Upper lobe of left lung (tissue), 6 donors: Measurements from ENCODE around the gene FOXD4L6. TPM values are rescaled to one million over a fixed set of nuclear protein-coding genes. Genes with fewer than 3 reads are reported as not detected.
"Not testable (repeated sequence)": the region's sequence is repeated elsewhere in the genome, so short reads cannot be mapped to it uniquely, and the experiment has no call there.

ENCODE experiments used
- ATAC-seq, 2 donors: fragments of 200-7000 bp; cut with Tn5 transposase; one replicate each; pipeline ENCODE4 v1.9.1; 2022; ENCODE audit warnings: mild to moderate bottlenecking in 2 of 2, moderate library complexity in 2 of 2; ENCODE audit not compliant: low FRiP score in 2 of 2
- DNase-seq, 2 donors: peaks; one replicate each; pipeline ENCODE4 v3.0.0-alpha.2; 2019 to 2020
- H3K27ac ChIP-seq, 4 donors: fragments of 200-600 bp; sonication (generic); one replicate each; pipeline ENCODE4 v1.5.1; 2016 to 2019
- H3K27me3 ChIP-seq, 4 donors: fragments of 200-600 bp; sonication (generic); one replicate each; pipeline ENCODE4 v1.5.1; 2017 to 2019
- H3K36me3 ChIP-seq, 4 donors: fragments of 200-600 bp; sonication (generic); one replicate each; pipeline ENCODE4 v1.5.1; 2016 to 2019
- H3K4me1 ChIP-seq, 4 donors: fragments of 200-600 bp; sonication (generic); one replicate each; pipeline ENCODE4 v1.5.1; 2018 to 2019
- H3K4me3 ChIP-seq, 4 donors: fragments of 200-600 bp; sonication (generic); one replicate each; pipeline ENCODE4 v1.5.1; 2017 to 2019; ENCODE audit warnings: mild to moderate bottlenecking in 2 of 4, moderate library complexity in 1 of 4
- H3K9me3 ChIP-seq, 4 donors: fragments of 200-600 bp; sonication (generic); one replicate each; pipeline ENCODE4 v1.5.1; 2018 to 2019
- WGBS, 2 donors: methylation state at CpG; one replicate each; pipeline ENCODE4 v1.1.5; 2017 to 2018; 5-methylcytosine and 5-hydroxymethylcytosine counted together
- total RNA-seq, 6 donors: library from RNA; depleted of rRNA in 4 of 6; stranded (reverse); fragments of >200 nt in 4 of 6; gene quantifications; one replicate each; pipeline versions ENCODE4 v1.1.0 to v1.2.1, GENCODE V29; 2016 to 2021
- donor health status: DM: no; HTN: no; CAD: no; lungs with moderate emphysema.
- donor health status: DM: no; HTN: yes; CAD: no; lungs with severe emphysema.

The FOXD4L6 gene
- not detected for total RNA-seq

DNA sequence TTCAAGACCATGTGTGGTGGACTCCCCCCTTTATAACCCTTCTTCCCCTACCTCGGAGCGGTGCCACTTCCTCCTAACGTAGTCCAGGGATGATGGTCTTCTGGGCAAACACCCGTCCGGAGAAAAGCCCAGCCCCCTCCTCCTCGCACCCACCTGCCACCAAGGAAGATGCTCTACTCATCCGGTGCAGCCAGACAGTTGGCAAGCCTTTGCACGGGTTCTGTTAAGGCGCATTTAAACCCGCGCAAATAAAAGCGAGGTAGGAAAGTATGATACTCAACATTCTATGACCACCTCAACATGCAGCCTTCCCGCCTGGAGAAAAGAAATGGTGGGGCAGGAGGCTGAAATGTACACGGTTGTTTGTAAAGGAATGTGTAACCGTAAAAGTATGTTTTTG lies at the start of gene FOXD4L6:
FOXD4L6 (minus strand) TSS at position 101 of the 400 bp plus-strand sequence. CDS start 298 bp downstream, outside the sequence.
- not testable (repeated sequence) for H3K4me1 ChIP-seq, H3K9me3 ChIP-seq, H3K4me3 ChIP-seq, DNase-seq, ATAC-seq, H3K36me3 ChIP-seq, H3K27ac ChIP-seq, H3K27me3 ChIP-seq
- no CpG with 5 or more reads among the region's 15 CpGs for WGBS, 2 donors

GRCh38 chr9:41174994-41175393 lies 46.5 kb upstream of the FOXD4L6 start:
- H3K27me3 ChIP-seq, ATAC-seq, H3K36me3 ChIP-seq, H3K9me3 ChIP-seq, H3K4me3 ChIP-seq, DNase-seq, H3K4me1 ChIP-seq, H3K27ac ChIP-seq: not testable (repeated sequence)
- 71 to 75% methylated on average over 2 to 3 of the region's 4 CpGs for WGBS, 2 donors

DNA sequence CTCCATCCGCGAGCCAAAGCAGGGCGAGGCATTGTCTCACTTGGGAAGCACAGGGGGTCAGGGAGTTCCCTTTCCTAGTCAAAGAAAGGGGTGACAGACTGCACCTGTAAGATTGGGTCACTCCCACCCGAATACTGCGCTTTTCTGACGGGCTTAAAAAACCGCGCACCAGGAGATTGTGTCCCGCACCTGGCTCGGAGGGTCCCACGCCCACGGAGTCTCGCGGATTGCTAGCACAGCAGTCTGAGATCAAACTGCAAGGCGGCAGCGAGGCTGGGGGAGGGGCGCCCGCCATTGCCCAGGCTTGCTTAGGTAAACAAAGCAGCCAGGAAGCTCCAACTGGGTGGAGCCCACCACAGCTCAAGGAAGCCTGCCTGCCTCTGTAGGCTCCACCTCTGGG lies 21.6 kb upstream of the FOXD4L6 start:
- DNase-seq: peak in 1 of 2 donors; percentile 57
- not testable (repeated sequence) for H3K4me1 ChIP-seq, H3K36me3 ChIP-seq, H3K9me3 ChIP-seq, H3K27me3 ChIP-seq, H3K4me3 ChIP-seq, H3K27ac ChIP-seq, ATAC-seq
- 99% methylated on average over 11 of the region's 18 CpGs; no CpG with 5 or more reads in 1 of the 2 donors for WGBS, 2 donors

- DNase-seq, H3K4me1 ChIP-seq: not testable (repeated sequence)
Measured at GRCh38 chr9:41141878-41142277, 13.4 kb upstream of the FOXD4L6 start.

DNA sequence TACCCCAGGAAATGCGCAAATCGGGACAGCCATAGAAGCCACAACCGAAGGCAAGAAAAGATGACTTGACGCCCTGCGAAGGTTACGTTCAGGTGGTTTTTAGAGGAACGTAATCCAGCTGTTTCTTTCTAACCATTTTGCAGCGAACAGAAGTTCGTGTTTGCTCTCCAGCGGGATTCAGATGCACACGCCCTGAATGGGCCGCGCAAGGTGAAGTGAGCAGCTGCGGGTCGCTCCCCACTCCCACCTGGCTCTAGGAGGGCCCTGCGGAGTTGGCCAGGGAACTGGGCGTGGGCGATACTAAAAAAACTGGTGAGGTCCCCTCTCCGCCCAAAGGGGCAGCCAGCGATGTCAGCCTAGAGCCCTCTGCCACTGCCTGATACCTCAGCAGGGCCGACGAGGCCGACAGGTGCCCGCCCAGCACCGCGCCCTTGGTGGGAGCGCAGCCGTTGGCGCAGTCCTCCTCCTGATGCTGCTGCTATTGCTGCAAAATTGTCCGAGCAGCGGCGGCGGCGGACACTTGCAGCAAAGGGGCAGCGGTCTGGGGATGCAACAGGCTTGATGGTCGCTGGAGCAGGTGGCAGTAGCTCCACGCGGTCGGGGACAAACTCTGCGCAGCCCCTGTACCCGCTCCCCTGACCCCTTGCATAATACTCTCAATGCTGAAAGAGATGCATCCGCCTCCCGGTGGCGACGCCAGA lies 1.6 kb downstream of the FOXD4L6 start:
- H3K27me3 ChIP-seq, H3K4me1 ChIP-seq, H3K9me3 ChIP-seq, H3K36me3 ChIP-seq, H3K27ac ChIP-seq, ATAC-seq, H3K4me3 ChIP-seq: not testable (repeated sequence)
- DNase-seq: peak in 1 of 2 donors; percentile 11
- 9 to 18% methylated on average over 8 to 10 of the region's 45 CpGs for WGBS, 2 donors

More at GRCh38 chr9:41141878-41142277, 13.4 kb upstream of the FOXD4L6 start:
- not testable (repeated sequence) for H3K27me3 ChIP-seq, ATAC-seq, H3K4me3 ChIP-seq, H3K9me3 ChIP-seq, H3K36me3 ChIP-seq, H3K27ac ChIP-seq
- 94 to 95% methylated on average over 2 of the region's 2 CpGs for WGBS, 2 donors

DNA sequence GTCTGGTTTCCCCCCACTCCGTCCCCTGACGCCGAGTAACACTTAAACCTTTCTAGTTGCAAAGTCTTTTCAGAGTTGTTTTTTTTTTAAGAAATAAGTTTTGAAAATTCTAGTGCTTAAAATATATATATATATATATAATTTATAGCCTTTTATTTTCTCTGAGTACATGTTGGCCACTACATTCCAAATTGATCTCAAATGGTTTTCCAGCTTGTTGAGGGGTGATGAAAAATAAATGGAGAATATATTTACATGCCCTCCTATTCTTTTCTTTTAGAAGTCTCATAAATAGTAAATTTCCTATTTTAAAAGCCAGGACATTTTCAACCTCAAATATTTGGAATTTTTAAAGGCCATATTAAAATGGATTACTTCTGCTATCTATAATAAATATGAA lies 2.5 kb downstream of the FOXD4L6 start:
- DNase-seq, H3K27ac ChIP-seq, H3K27me3 ChIP-seq, ATAC-seq, H3K9me3 ChIP-seq, H3K4me3 ChIP-seq, H3K4me1 ChIP-seq, H3K36me3 ChIP-seq: not testable (repeated sequence)
- 0 to 38% methylated on average over 2 to 3 of the region's 3 CpGs for WGBS, 2 donors

GRCh38 chr9:41125109-41125658 lies 3.3 kb downstream of the FOXD4L6 start:
- not testable (repeated sequence) for H3K27ac ChIP-seq, H3K36me3 ChIP-seq, H3K4me3 ChIP-seq, DNase-seq, H3K27me3 ChIP-seq, H3K9me3 ChIP-seq, H3K4me1 ChIP-seq
- ATAC-seq: peak; percentile 26 to 38
- no CpG with 5 or more reads among the region's 21 CpGs for WGBS, 2 donors

GRCh38 chr9:41124250-41125108 lies 4.0 kb downstream of the FOXD4L6 start:
- WGBS, 2 donors: 31 to 52% methylated on average over 8 to 27 of the region's 52 CpGs
- not testable (repeated sequence) for H3K4me3 ChIP-seq, H3K9me3 ChIP-seq, H3K4me1 ChIP-seq, H3K27me3 ChIP-seq, H3K27ac ChIP-seq, H3K36me3 ChIP-seq
- ATAC-seq (peak; percentile 64 to 77), DNase-seq (peak in 1 of 2 donors; percentile 68)

DNA sequence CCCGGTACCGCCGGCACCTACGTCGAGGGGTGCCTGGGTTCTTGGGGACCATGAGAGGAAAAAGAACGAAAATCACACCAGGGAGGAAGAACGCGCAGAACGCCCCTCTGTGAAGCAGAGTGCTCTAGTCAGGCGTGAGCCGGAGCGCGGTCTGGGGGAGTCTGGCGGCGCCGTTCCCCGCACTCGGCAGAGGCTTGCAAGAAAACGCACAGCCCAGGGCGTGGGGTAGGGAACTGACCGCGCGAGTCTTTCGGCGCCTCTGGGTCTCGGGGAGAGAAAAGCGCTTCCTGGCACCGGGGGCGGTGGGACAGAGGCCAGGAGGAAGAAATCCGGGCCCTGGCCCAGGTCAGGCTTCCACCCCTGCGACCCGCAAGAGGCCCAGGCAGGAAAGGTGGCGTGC lies 4.7 kb downstream of the FOXD4L6 start:
- not testable (repeated sequence) for H3K27me3 ChIP-seq, H3K9me3 ChIP-seq, H3K27ac ChIP-seq, H3K4me1 ChIP-seq, H3K36me3 ChIP-seq, H3K4me3 ChIP-seq
- ATAC-seq (peak; percentile 51 to 60), DNase-seq (peak in 1 of 2 donors; percentile 52)
- WGBS, 2 donors: 5% methylated on average over 19 of the region's 33 CpGs; no CpG with 5 or more reads in 1 of the 2 donors

DNA sequence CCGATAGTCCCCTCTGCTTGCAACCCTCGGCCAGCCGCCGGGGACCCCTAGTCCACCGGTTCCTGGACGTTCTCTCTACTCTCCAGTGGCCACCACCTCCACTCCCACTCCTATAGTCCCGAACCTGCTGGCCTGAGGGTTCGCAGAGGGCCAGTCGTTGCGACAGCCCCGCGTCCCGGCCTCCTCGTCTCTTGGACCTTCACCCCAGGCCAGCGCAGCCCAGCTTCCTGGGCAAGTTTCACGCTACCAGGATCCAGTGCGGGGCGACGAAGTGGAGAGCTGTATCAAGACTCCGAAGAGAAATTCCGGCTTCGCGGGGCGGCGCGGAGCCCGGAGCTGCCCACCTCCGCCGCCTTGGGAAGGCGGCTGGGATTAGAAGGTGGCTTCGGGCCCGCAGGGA lies 5.1 kb downstream of the FOXD4L6 start:
- not testable (repeated sequence) for H3K27ac ChIP-seq, H3K4me1 ChIP-seq, H3K4me3 ChIP-seq, H3K9me3 ChIP-seq, H3K36me3 ChIP-seq, H3K27me3 ChIP-seq
- no CpG with 5 or more reads among the region's 32 CpGs for WGBS, 2 donors
- DNase-seq (peak in 1 of 2 donors; percentile 17), ATAC-seq (peak; percentile 8 to 37)

- ATAC-seq, H3K27me3 ChIP-seq, H3K4me3 ChIP-seq, H3K27ac ChIP-seq, H3K9me3 ChIP-seq, H3K36me3 ChIP-seq, H3K4me1 ChIP-seq, DNase-seq: not testable (repeated sequence)
- WGBS, 2 donors: 38 to 61% methylated on average over 3 to 4 of the region's 4 CpGs
Measured at GRCh38 chr9:41120696-41121095, 7.8 kb downstream of the FOXD4L6 start.

DNA sequence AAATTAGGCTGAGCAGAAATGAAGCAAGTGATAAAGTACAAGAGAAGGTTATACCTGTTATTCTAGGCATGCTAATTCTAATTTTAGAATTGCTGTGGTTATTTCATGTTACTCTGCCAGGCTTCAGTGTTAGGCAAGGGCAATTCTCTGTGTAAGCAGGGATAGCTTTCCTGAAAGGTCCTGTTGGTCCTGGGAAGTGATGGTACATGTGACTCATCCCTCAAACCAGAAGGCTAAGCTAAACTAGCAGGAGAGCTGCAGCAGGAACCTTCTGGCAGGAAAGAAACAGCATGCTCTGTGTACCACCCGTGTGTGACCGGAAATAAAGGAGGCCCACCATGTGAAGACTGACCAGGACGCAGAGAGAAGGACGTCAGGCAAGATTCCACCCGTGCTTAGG lies 8.8 kb downstream of the FOXD4L6 start:
- not testable (repeated sequence) for H3K27ac ChIP-seq, H3K9me3 ChIP-seq, H3K4me1 ChIP-seq, H3K4me3 ChIP-seq, H3K27me3 ChIP-seq, DNase-seq, H3K36me3 ChIP-seq
- WGBS, 2 donors: no CpG with 5 or more reads among the region's 5 CpGs
- ATAC-seq: peak in 1 of 2 donors; percentile 4

DNA sequence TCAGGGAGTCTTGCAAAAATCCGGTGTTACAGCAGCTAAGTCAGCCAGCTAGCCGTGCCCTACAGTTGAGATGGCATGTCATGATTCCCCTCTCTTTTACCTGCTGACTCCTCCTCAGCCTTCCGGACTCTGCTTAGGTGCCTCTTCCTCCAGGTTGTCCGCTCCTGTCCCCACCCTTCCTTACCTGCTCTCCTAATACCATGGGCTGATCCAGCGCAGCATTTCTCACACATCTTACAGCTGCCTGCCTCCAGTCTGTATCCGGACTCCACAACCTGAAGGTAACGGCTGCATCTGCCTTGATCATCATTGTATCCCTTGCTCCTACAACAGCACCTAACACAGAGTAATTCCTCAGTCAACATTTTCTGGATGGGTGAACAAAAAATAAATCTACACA lies 9.2 kb downstream of the FOXD4L6 start:
- H3K36me3 ChIP-seq, H3K4me3 ChIP-seq, H3K27me3 ChIP-seq, H3K27ac ChIP-seq, H3K9me3 ChIP-seq, H3K4me1 ChIP-seq, DNase-seq: not testable (repeated sequence)
- 39 to 51% methylated on average over 7 of the region's 7 CpGs for WGBS, 2 donors
- peak; percentile 62 to 75 for ATAC-seq
